Activated CD4-positive, alpha-beta T cell treated with anti-CD3 and anti-CD28 coated beads for 36 hours (primary cell): Measurements from ENCODE around the gene CATSPERE. TPM values are rescaled to one million over a fixed set of nuclear protein-coding genes. Genes with fewer than 3 reads are reported as not detected.
"Not testable (repeated sequence)": the region's sequence is repeated elsewhere in the genome, so short reads cannot be mapped to it uniquely, and the experiment has no call there.

Source experiments
- ATAC-seq: fragments of 200-7000 bp; cut with Tn5 transposase; one replicate; pipeline ENCODE4 v1.10.0; 2021; ENCODE audit warnings: mild to moderate bottlenecking, moderate library complexity
- CTCF ChIA-PET: fragments of 350-600 bp; sonication (Branson Sonifier 250); formaldehyde crosslinking; loops from one replicate; lab custom pipeline; 2021; ENCODE audit warnings: antibody characterized with exemption; lab: Charles Lee
- POLR2A ChIA-PET: fragments of 350-600 bp; sonication (Branson Sonifier 250); formaldehyde crosslinking; loops from one replicate; lab custom pipeline; 2021; ENCODE audit warnings: antibody characterized with exemption, inconsistent platforms; lab: Charles Lee
- DNase-seq: peaks from one replicate; pipeline ENCODE4 v3.0.0-alpha.2; 2020
- H3K27ac Mint-ChIP-seq: one replicate; pipeline ENCODE4 v1.8.0; 2021; ENCODE audit warnings: mixed read lengths
- H3K27me3 Mint-ChIP-seq: one replicate; pipeline ENCODE4 v1.8.0; 2021; ENCODE audit warnings: mixed read lengths
- H3K36me3 Mint-ChIP-seq: one replicate; pipeline ENCODE4 v1.8.0; 2021; ENCODE audit warnings: low read depth, mixed read lengths
- H3K4me1 Mint-ChIP-seq: one replicate; pipeline ENCODE4 v1.8.0; 2021; ENCODE audit warnings: mixed read lengths
- H3K4me3 Mint-ChIP-seq: one replicate; pipeline ENCODE4 v1.8.0; 2021; ENCODE audit warnings: mild to moderate bottlenecking, moderate library complexity, mixed read lengths
- H3K9me3 Mint-ChIP-seq: one replicate; pipeline ENCODE4 v1.8.0; 2021; ENCODE audit warnings: low read depth, mixed read lengths
- intact Hi-C, 2 experiments: fragments of 100-400 bp; cut with DNase I in 1 of 2; cut with micrococcal nuclease in 1 of 2; formaldehyde crosslinking; loops; one replicate each; pipeline versions ENCODE4 v1.14.2 to v1.15.1; 2022 to 2024; cut with DNase I, micrococcal nuclease
- total RNA-seq, 2 experiments: library from RNA; stranded (reverse); gene quantifications; one replicate each; pipeline ENCODE4 v1.2.3, GENCODE V29; 2021

CATSPERE gene
- total RNA-seq, 2 experiments from 2014 or later, result 0.11 TPM; not detected in 1

- POLR2A ChIA-PET, result interaction anchor here (0.7 to 1.3 kb wide), 3 partner anchors 11 to 200 kb away, joined by 3 to 4 read pairs (median 3); no protein-coding TSS in a partner anchor
Observed at GRCh38 chr1:244450597-244451538, 10.2 kb upstream of the CATSPERE start.

GRCh38 chr1:244451539-244451950 lies 9.5 kb upstream of the CATSPERE start, which contains the start of gene ADSS2:
TSS of gene ADSS2 (minus strand) at chr1:244451909. CDS start at chr1:244451817, 92 bp downstream.
- H3K4me1 Mint-ChIP-seq, result peaks cover 45% of the 10 kb centered on the region
- no peaks in the 10 kb centered on the region for H3K27me3 Mint-ChIP-seq
- peaks cover 3% of the 10 kb centered on the region for H3K9me3 Mint-ChIP-seq
- ATAC-seq (no peak), DNase-seq (no peak)
- H3K4me3 Mint-ChIP-seq, result peak within 1 kb of the TSS; percentile 97
- H3K36me3 Mint-ChIP-seq, result peaks cover 30% of the 10 kb centered on the region
- CTCF ChIA-PET, result interaction anchor here (0.7 to 0.8 kb wide), 2 partner anchors 253 to 1000 kb away, joined by 3 read pairs; no protein-coding TSS in a partner anchor
- POLR2A ChIA-PET, result interaction anchor here (0.7 to 1.3 kb wide), 3 partner anchors 10 to 200 kb away, joined by 3 to 4 read pairs (median 3); no protein-coding TSS in a partner anchor
- H3K27ac Mint-ChIP-seq, result peak within 1 kb of the TSS; percentile 99
- intact Hi-C loops, result loop anchor here (1.0 to 5.0 kb wide), 10 partner anchors 15 to 1196 kb away; partner anchors contain the start of genes CEP170 (in 2 of the 2) and SDCCAG8 (in 1 of the 2)

More at GRCh38 chr1:244450597-244451538, 10.2 kb upstream of the CATSPERE start:
- H3K27me3 Mint-ChIP-seq, result no peaks in the 10 kb centered on the region
- peaks cover 30% of the 10 kb centered on the region for H3K36me3 Mint-ChIP-seq
- H3K4me3 Mint-ChIP-seq, result peak overlapping the region; percentile 97
- peak; percentile 20 for ATAC-seq
- H3K27ac Mint-ChIP-seq, result peak overlapping the region; percentile 99
- peaks cover 3% of the 10 kb centered on the region for H3K9me3 Mint-ChIP-seq
- CTCF ChIA-PET, result interaction anchor here (0.7 to 0.8 kb wide), 2 partner anchors 252 to 999 kb away, joined by 3 read pairs; no protein-coding TSS in a partner anchor
- intact Hi-C loops, result loop anchor here (1.0 to 5.0 kb wide), 11 partner anchors 14 to 1196 kb away; partner anchors contain the start of genes CEP170 (in 2 of the 2) and SDCCAG8 (in 1 of the 2)
- peaks cover 51% of the 10 kb centered on the region for H3K4me1 Mint-ChIP-seq
- DNase-seq, result peak; percentile 72

GRCh38 chr1:244451951-244452795 lies 8.9 kb upstream of the CATSPERE start:
- POLR2A ChIA-PET, result interaction anchor here (1.3 kb wide), 1 partner anchor 148 kb away, joined by 4 read pairs; no protein-coding TSS in a partner anchor
- H3K27ac Mint-ChIP-seq, result peak overlapping the region; percentile 97
- peaks cover 3% of the 10 kb centered on the region for H3K9me3 Mint-ChIP-seq
- CTCF ChIA-PET, result interaction anchor here (0.7 kb wide), 1 partner anchor 253 kb away, joined by 3 read pairs; no protein-coding TSS in a partner anchor
- peak overlapping the region; percentile 97 for H3K4me3 Mint-ChIP-seq
- H3K27me3 Mint-ChIP-seq, result no peaks in the 10 kb centered on the region
- ATAC-seq (peak; percentile 91), DNase-seq (peak; percentile 99)
- H3K4me1 Mint-ChIP-seq, result peaks cover 40% of the 10 kb centered on the region
- intact Hi-C loops, result loop anchor here (1.0 to 5.0 kb wide), 19 partner anchors 9 to 1197 kb away; partner anchors contain the start of genes CATSPERE (in 2 of the 2), CEP170 (in 2 of the 2), AKT3 (in 1 of the 2) and COX20 (in 1 of the 2)
- H3K36me3 Mint-ChIP-seq, result peaks cover 28% of the 10 kb centered on the region

- peaks cover 5% of the 10 kb centered on the region for H3K9me3 Mint-ChIP-seq
- H3K27me3 Mint-ChIP-seq, result no peaks in the 10 kb centered on the region
- CTCF ChIA-PET, result interaction anchor here (0.6 to 1.1 kb wide), 3 partner anchors 9 to 652 kb away, joined by 3 to 4 read pairs (median 3); no protein-coding TSS in a partner anchor
- ATAC-seq (no peak), DNase-seq (no peak)
- no peak overlapping the region for H3K4me3 Mint-ChIP-seq
- peaks cover 17% of the 10 kb centered on the region for H3K36me3 Mint-ChIP-seq
- intact Hi-C loops, result loop anchor here in 1 of 2 experiments (5.0 kb wide), 6 partner anchors 132 to 1197 kb away; partner anchors contain the start of genes CEP170 and SDCCAG8
- peaks cover 24% of the 10 kb centered on the region for H3K4me1 Mint-ChIP-seq
- H3K27ac Mint-ChIP-seq, result no peak overlapping the region
- POLR2A ChIA-PET, result no interaction called here
Observed at GRCh38 chr1:244454412-244454811, 6.7 kb upstream of the CATSPERE start.

- intact Hi-C loops, result no loop called here
- no peak for DNase-seq
- H3K4me3 Mint-ChIP-seq, result no peak overlapping the region
- H3K4me1 Mint-ChIP-seq, result peaks cover 27% of the 10 kb centered on the region
- no peaks in the 10 kb centered on the region for H3K27me3 Mint-ChIP-seq
- no peak for ATAC-seq
- CTCF ChIA-PET, result no interaction called here
- peaks cover 12% of the 10 kb centered on the region for H3K36me3 Mint-ChIP-seq
- peaks cover 11% of the 10 kb centered on the region for H3K9me3 Mint-ChIP-seq
- POLR2A ChIA-PET, result no interaction called here
- no peak overlapping the region for H3K27ac Mint-ChIP-seq
Observed at GRCh38 chr1:244456586-244456985, 4.5 kb upstream of the CATSPERE start.

GRCh38 chr1:244458781-244459180 lies 2.3 kb upstream of the CATSPERE start:
- no peaks in the 10 kb centered on the region for H3K27me3 Mint-ChIP-seq
- ChIA-PET POLR2A (no interaction called here), CTCF (interaction anchor here (0.7 kb wide), 1 partner anchor 43 kb away, joined by 3 read pairs; no protein-coding TSS in a partner anchor)
- H3K4me1 Mint-ChIP-seq, result peaks cover 14% of the 10 kb centered on the region
- DNase-seq (no peak), ATAC-seq (no peak)
- intact Hi-C loops, result no loop called here
- no peak overlapping the region for H3K4me3 Mint-ChIP-seq
- peaks cover 9% of the 10 kb centered on the region for H3K9me3 Mint-ChIP-seq
- no peak overlapping the region for H3K27ac Mint-ChIP-seq
- peaks cover 12% of the 10 kb centered on the region for H3K36me3 Mint-ChIP-seq

- H3K27me3 Mint-ChIP-seq, result no peaks in the 10 kb centered on the region
- H3K9me3 Mint-ChIP-seq, result peaks cover 9% of the 10 kb centered on the region
- CTCF ChIA-PET, result no interaction called here
- H3K4me1 Mint-ChIP-seq, result peaks cover 14% of the 10 kb centered on the region
- peak overlapping the region; percentile 69 for H3K4me3 Mint-ChIP-seq
- ATAC-seq, result no peak
- H3K27ac Mint-ChIP-seq, result peak overlapping the region; percentile 80
- intact Hi-C loops, result loop anchor here in 1 of 2 experiments (2.0 kb wide), 2 partner anchors 193 to 511 kb away; partner anchors contain the start of gene DESI2
- peak; percentile 66 for DNase-seq
- peaks cover 12% of the 10 kb centered on the region for H3K36me3 Mint-ChIP-seq
- POLR2A ChIA-PET, result no interaction called here
Observed at GRCh38 chr1:244460197-244460596, 876 bp upstream of the CATSPERE start.

GRCh38 chr1:244466724-244467123 lies 5.7 kb downstream of the CATSPERE start:
- ATAC-seq, result no peak
- ChIA-PET POLR2A (no interaction called here), CTCF (interaction anchor here (0.8 kb wide), 1 partner anchor 228 kb away, joined by 3 read pairs; no protein-coding TSS in a partner anchor)
- Mint-ChIP-seq H3K27ac (no peak overlapping the region), H3K27me3 (no peaks in the 10 kb centered on the region), H3K4me1 (no peaks in the 10 kb centered on the region), H3K36me3 (no peaks in the 10 kb centered on the region), H3K9me3 (no peaks in the 10 kb centered on the region), H3K4me3 (no peak overlapping the region)
- DNase-seq, result no peak
- intact Hi-C loops, result no loop called here

- H3K36me3 Mint-ChIP-seq, result no peaks in the 10 kb centered on the region
- ATAC-seq, result no peak
- intact Hi-C loops, result no loop called here
- DNase-seq, result no peak
- H3K4me1 Mint-ChIP-seq, result no peaks in the 10 kb centered on the region
- H3K9me3 Mint-ChIP-seq, result no peaks in the 10 kb centered on the region
- no peak overlapping the region for H3K4me3 Mint-ChIP-seq
- ChIA-PET CTCF (interaction anchor here (0.5 kb wide), 1 partner anchor 298 kb away, joined by 4 read pairs; no protein-coding TSS in a partner anchor), POLR2A (no interaction called here)
- no peaks in the 10 kb centered on the region for H3K27me3 Mint-ChIP-seq
- H3K27ac Mint-ChIP-seq, result no peak overlapping the region
Observed at GRCh38 chr1:244473059-244473605, 12.1 kb downstream of the CATSPERE start.

- ATAC-seq, intact Hi-C loops, H3K27me3 Mint-ChIP-seq, CTCF ChIA-PET, H3K27ac Mint-ChIP-seq, H3K4me3 Mint-ChIP-seq, DNase-seq, POLR2A ChIA-PET, H3K9me3 Mint-ChIP-seq, H3K4me1 Mint-ChIP-seq, H3K36me3 Mint-ChIP-seq: not testable (repeated sequence)
Observed at GRCh38 chr1:244484971-244485370, 23.9 kb downstream of the CATSPERE start.
